Esophagus muscularis mucosa (tissue), 4 donors: ENCODE data around the gene ZBTB7C. TPM values are rescaled to one million over a fixed set of nuclear protein-coding genes. Genes with fewer than 3 reads are reported as not detected.
"Not testable (repeated sequence)": the region's sequence is repeated elsewhere in the genome, so short reads cannot be mapped to it uniquely, and the experiment has no call there.

Source experiments
- DNase-seq: peaks from one replicate; pipeline ENCODE4 v3.0.0-alpha.2; 2017; ENCODE audit errors: extremely low spot score
- H3K27ac ChIP-seq, 4 donors: fragments of 200-600 bp; sonication (generic); replicated peaks in 1 of 4; 1 replicate in 3 of 4; 2 replicates in 1 of 4; pipeline ENCODE4 v1.5.1; 2016 to 2019; ENCODE audit warnings: mild to moderate bottlenecking in 1 of 4
- H3K27me3 ChIP-seq, 4 donors: fragments of 200-600 bp; sonication (generic); one replicate each; pipeline versions ENCODE4 v1.5.1 to v1.6.0; 2016 to 2019
- H3K36me3 ChIP-seq, 4 donors: fragments of 200-600 bp; sonication (generic); one replicate each; pipeline ENCODE4 v1.5.1; 2016 to 2019
- H3K4me1 ChIP-seq, 4 donors: fragments of 200-600 bp; sonication (generic); one replicate each; pipeline ENCODE4 v1.5.1; 2016 to 2019
- H3K4me3 ChIP-seq, 4 donors: fragments of 200-600 bp; sonication (generic); 1 replicate in 2 of 4; 2 replicates in 2 of 4; pipeline ENCODE4 v1.5.1; 2016 to 2019; ENCODE audit warnings: mild to moderate bottlenecking in 4 of 4, moderate library complexity in 1 of 4
- H3K9me3 ChIP-seq, 4 donors: fragments of 200-600 bp; sonication (generic); 1 replicate in 3 of 4; 2 replicates in 1 of 4; pipeline ENCODE4 v1.5.1; 2016 to 2019
- CTCF ChIP-seq, 3 experiments: fragments of 200-600 bp in 2 of 3; fragments of 450-650 bp in 1 of 3; sonication (generic) in 2 of 3; IDR thresholded peaks; one replicate each; pipeline ENCODE4 v1.5.1; 2017 to 2019; ENCODE audit warnings: antibody characterized with exemption in 3 of 3, mild to moderate bottlenecking in 2 of 3, moderate library complexity in 1 of 3
- EP300 ChIP-seq: sonication (generic); formaldehyde crosslinking; IDR thresholded peaks from one replicate; pipeline ENCODE4 v1.6.1; 2017; ENCODE audit warnings: antibody characterized with exemption
- POLR2A ChIP-seq: fragments of 450-650 bp; IDR thresholded peaks from one replicate; pipeline ENCODE4 v1.6.1; 2017; ENCODE audit warnings: antibody characterized with exemption, moderate library complexity, mild to moderate bottlenecking, low read depth
- POLR2AphosphoS5 ChIP-seq, 2 donors: sonication (generic); formaldehyde crosslinking; IDR thresholded peaks; one replicate each; pipeline ENCODE4 v1.6.1; 2017; ENCODE audit warnings: antibody characterized with exemption in 2 of 2
- WGBS: methylation state at CpG from one replicate; pipeline ENCODE4 v1.1.5; 2018; 5-methylcytosine and 5-hydroxymethylcytosine counted together
- intact Hi-C: fragments of 100-400 bp; cut with DNase I; formaldehyde crosslinking; loops from one replicate; pipeline ENCODE4 v1.15.1; 2023
- total RNA-seq, 4 donors: library from RNA; depleted of rRNA; stranded (reverse); fragments of >200 nt; gene quantifications; one replicate each; pipeline versions ENCODE4 v1.1.0 to v1.2.1, GENCODE V29; 2016

Gene ZBTB7C
- total RNA-seq, 4 donors from 2014 or later, result 6.3 to 13.2 (median 9.1) TPM

- intact Hi-C loops, result loop anchor here (5.0 to 10.0 kb wide), 3 partner anchors 101 to 671 kb away; no protein-coding TSS in a partner anchor
- peaks cover 9 to 40% (median 28%) of the 10 kb centered on the region in 4 donors for H3K4me1 ChIP-seq
- no peaks in the 10 kb centered on the region for H3K9me3 ChIP-seq
- H3K27me3 ChIP-seq, result no peaks in the 10 kb centered on the region
- no peak overlapping the region for H3K27ac ChIP-seq
- H3K4me3 ChIP-seq, result no peak overlapping the region
- WGBS, result 87% methylated on average over 3 of the region's 3 CpGs
- DNase-seq, result no peak
- H3K36me3 ChIP-seq, result no peaks in the 10 kb centered on the region
- TF ChIP-seq CTCF (IDR thresholded peaks at IDR 0.05) (peak; percentile 77 to 88 (median 78)), POLR2AphosphoS5 (IDR thresholded peaks at IDR 0.05) (peak in 1 of 2 donors; percentile 30), POLR2A (no peak)
Measured at GRCh38 chr18:48445540-48445939, 36.4 kb upstream of the ZBTB7C start.

GRCh38 chr18:48442761-48443160, 33.6 kb upstream of the ZBTB7C start:
- 83% methylated on average over 1 of the region's 2 CpGs for WGBS
- H3K36me3 ChIP-seq, result no peaks in the 10 kb centered on the region
- H3K9me3 ChIP-seq, result no peaks in the 10 kb centered on the region
- no peak overlapping the region for H3K27ac ChIP-seq
- H3K4me3 ChIP-seq, result no peak overlapping the region
- DNase-seq, result no peak
- TF ChIP-seq POLR2A, result no peak
- no peak for TF ChIP-seq CTCF (IDR thresholded peaks at IDR 0.05)
- no peak for TF ChIP-seq POLR2AphosphoS5 (IDR thresholded peaks at IDR 0.05)
- TF ChIP-seq EP300, result no peak
- no peaks in the 10 kb centered on the region for H3K27me3 ChIP-seq
- intact Hi-C loops, result loop anchor here (10.0 kb wide), 2 partner anchors 98 to 668 kb away; no protein-coding TSS in a partner anchor
- H3K4me1 ChIP-seq, result peaks cover 9 to 40% (median 29%) of the 10 kb centered on the region in 4 donors

- no peaks in the 10 kb centered on the region for H3K27me3 ChIP-seq
- peak overlapping the region; percentile 25 to 39 (median 34) for H3K4me3 ChIP-seq
- peaks cover 7 to 35% (median 23%) of the 10 kb centered on the region in 4 donors for H3K4me1 ChIP-seq
- H3K27ac ChIP-seq, result peak overlapping the region; percentile 50 to 71 (median 57)
- no peaks in the 10 kb centered on the region for H3K9me3 ChIP-seq
- no peak for DNase-seq
- TF ChIP-seq POLR2AphosphoS5 (IDR thresholded peaks at IDR 0.05) (peak; percentile 14 to 30), POLR2A (no peak), EP300 (no peak)
- WGBS, result 0% methylated on average over 1 of the region's 16 CpGs
- no peaks in the 10 kb centered on the region for H3K36me3 ChIP-seq
- intact Hi-C loops, result loop anchor here (10.0 kb wide), 2 partner anchors 97 to 667 kb away; no protein-coding TSS in a partner anchor
Measured at GRCh38 chr18:48441405-48441881, 32.3 kb upstream of the ZBTB7C start.

GRCh38 chr18:48440924-48441323, 31.7 kb upstream of the ZBTB7C start:
- 78% methylated on average over 9 of the region's 9 CpGs for WGBS
- H3K9me3 ChIP-seq, result no peaks in the 10 kb centered on the region
- peaks cover 5 to 29% (median 19%) of the 10 kb centered on the region in 4 donors for H3K4me1 ChIP-seq
- intact Hi-C loops, result loop anchor here (10.0 kb wide), 2 partner anchors 96 to 666 kb away; no protein-coding TSS in a partner anchor
- no peaks in the 10 kb centered on the region for H3K27me3 ChIP-seq
- H3K27ac ChIP-seq, result peak overlapping the region; percentile 50 to 71 (median 57)
- peak overlapping the region; percentile 25 to 39 (median 34) for H3K4me3 ChIP-seq
- H3K36me3 ChIP-seq, result no peaks in the 10 kb centered on the region
- TF ChIP-seq POLR2A, result no peak
- no peak for DNase-seq

GRCh38 chr18:48436907-48437306, 27.7 kb upstream of the ZBTB7C start:
- TF ChIP-seq POLR2AphosphoS5 (IDR thresholded peaks at IDR 0.05), result no peak
- TF ChIP-seq CTCF (IDR thresholded peaks at IDR 0.05), result no peak
- TF ChIP-seq EP300, result no peak
- no peak for TF ChIP-seq POLR2A
- Histone ChIP-seq H3K4me3 (no peak overlapping the region), H3K27me3 (no peaks in the 10 kb centered on the region), H3K27ac (no peak overlapping the region), H3K36me3 (no peaks in the 10 kb centered on the region), H3K4me1 (peaks cover 5 to 15% (median 13%) of the 10 kb centered on the region in 4 donors), H3K9me3 (no peaks in the 10 kb centered on the region)
- intact Hi-C loops, result no loop called here
- no peak for DNase-seq
- WGBS, result 90% methylated on average over 3 of the region's 3 CpGs

- H3K36me3 ChIP-seq, H3K9me3 ChIP-seq, H3K4me3 ChIP-seq, H3K4me1 ChIP-seq, intact Hi-C loops, DNase-seq, H3K27ac ChIP-seq, H3K27me3 ChIP-seq: not testable (repeated sequence)
- WGBS, result 95% methylated on average over 4 of the region's 4 CpGs
Measured at GRCh38 chr18:48434382-48434781, 25.2 kb upstream of the ZBTB7C start.
